MM.1S (cell line): ENCODE measurements around the gene NOG.

Source experiments
- DNase-seq: peaks from one replicate; pipeline ENCODE4 v3.0.0-alpha.2; 2015
- H2AFZ ChIP-seq: fragments of 300-600 bp; sonication (generic); 2 replicates; pipeline ENCODE4 v1.6.0; 2016; ENCODE audit warnings: antibody characterized with exemption, low read length
- H3F3A ChIP-seq: fragments of 300-600 bp; sonication (generic); 2 replicates; pipeline ENCODE4 v1.6.1; 2016; ENCODE audit warnings: mild to moderate bottlenecking, antibody characterized with exemption, low read length, moderate library complexity, mixed read lengths; ENCODE audit not compliant: insufficient read depth
- H3K27ac ChIP-seq: fragments of 300-600 bp; sonication (generic); 2 replicates; pipeline ENCODE4 v1.5.1; 2016; ENCODE audit warnings: mild to moderate bottlenecking, low read length
- H3K27me3 ChIP-seq: fragments of 300-600 bp; sonication (generic); replicated peaks from 2 replicates; pipeline ENCODE4 v1.6.0; 2016; ENCODE audit warnings: low read length; ENCODE audit not compliant: insufficient read depth
- H3K36me3 ChIP-seq: fragments of 300-600 bp; sonication (generic); replicated peaks from 2 replicates; pipeline ENCODE4 v1.6.1; 2016; ENCODE audit warnings: mild to moderate bottlenecking, low read length, mixed read lengths; ENCODE audit not compliant: insufficient read depth
- H3K4me1 ChIP-seq: fragments of 300-600 bp; sonication (generic); 2 replicates; pipeline ENCODE4 v1.6.1; 2016; ENCODE audit warnings: low read length, mixed read lengths
- H3K4me2 ChIP-seq: fragments of 300-600 bp; sonication (generic); 2 replicates; pipeline ENCODE4 v1.6.0; 2016; ENCODE audit warnings: low read depth, low read length
- H3K4me3 ChIP-seq: fragments of 300-600 bp; sonication (generic); 2 replicates; pipeline ENCODE4 v1.5.1; 2016; ENCODE audit warnings: low read length, mixed read lengths
- H3K79me2 ChIP-seq: fragments of 300-600 bp; sonication (generic); 2 replicates; pipeline ENCODE4 v1.6.1; 2016; ENCODE audit warnings: mixed run types, low read length, mixed read lengths
- H3K9ac ChIP-seq: fragments of 300-600 bp; sonication (generic); 2 replicates; pipeline ENCODE4 v1.6.1; 2016; ENCODE audit warnings: low read length, mixed read lengths
- H3K9me2 ChIP-seq: fragments of 300-600 bp; sonication (generic); replicated peaks from 2 replicates; pipeline ENCODE4 v1.6.1; 2016; ENCODE audit warnings: mild to moderate bottlenecking, low read length, mixed read lengths; ENCODE audit not compliant: insufficient read depth
- H3K9me3 ChIP-seq: fragments of 300-600 bp; sonication (generic); replicated peaks from 2 replicates; pipeline ENCODE4 v1.6.1; 2016; ENCODE audit warnings: mild to moderate bottlenecking, low read length, mixed read lengths; ENCODE audit not compliant: insufficient read depth
- H4K20me1 ChIP-seq: fragments of 300-600 bp; sonication (generic); 2 replicates; pipeline ENCODE4 v1.6.1; 2016; ENCODE audit warnings: mild to moderate bottlenecking, low read length, moderate library complexity, mixed read lengths; ENCODE audit not compliant: insufficient read depth
- CTCF ChIP-seq: fragments of 300-600 bp; sonication (generic); IDR thresholded peaks from 2 replicates; pipeline ENCODE4 v1.5.1; 2016; ENCODE audit warnings: antibody characterized with exemption, low read length, mixed read lengths
- EZH2 ChIP-seq: fragments of 300-600 bp; sonication (generic); optimal IDR thresholded peaks from 2 replicates; pipeline ENCODE3; 2017; ENCODE audit warnings: low read depth, mild to moderate bottlenecking, antibody characterized with exemption, low read length, mixed read lengths
- EZH2phosphoT487 ChIP-seq: fragments of 300-600 bp; sonication (generic); IDR thresholded peaks from 2 replicates; pipeline ENCODE4 v1.6.1; 2018; ENCODE audit warnings: antibody characterized with exemption, low read length

Gene NOG

DNA sequence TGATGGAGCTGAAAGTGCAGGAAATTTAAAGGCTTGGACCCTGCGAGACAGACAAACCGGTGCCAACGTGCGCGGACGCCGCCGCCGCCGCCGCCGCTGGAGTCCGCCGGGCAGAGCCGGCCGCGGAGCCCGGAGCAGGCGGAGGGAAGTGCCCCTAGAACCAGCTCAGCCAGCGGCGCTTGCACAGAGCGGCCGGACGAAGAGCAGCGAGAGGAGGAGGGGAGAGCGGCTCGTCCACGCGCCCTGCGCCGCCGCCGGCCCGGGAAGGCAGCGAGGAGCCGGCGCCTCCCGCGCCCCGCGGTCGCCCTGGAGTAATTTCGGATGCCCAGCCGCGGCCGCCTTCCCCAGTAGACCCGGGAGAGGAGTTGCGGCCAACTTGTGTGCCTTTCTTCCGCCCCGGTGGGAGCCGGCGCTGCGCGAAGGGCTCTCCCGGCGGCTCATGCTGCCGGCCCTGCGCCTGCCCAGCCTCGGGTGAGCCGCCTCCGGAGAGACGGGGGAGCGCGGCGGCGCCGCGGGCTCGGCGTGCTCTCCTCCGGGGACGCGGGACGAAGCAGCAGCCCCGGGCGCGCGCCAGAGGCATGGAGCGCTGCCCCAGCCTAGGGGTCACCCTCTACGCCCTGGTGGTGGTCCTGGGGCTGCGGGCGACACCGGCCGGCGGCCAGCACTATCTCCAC, at the start of gene NOG:
NOG (plus strand) TSS at position 54 of the 674 bp plus-strand sequence; CDS start at position 579, 525 bp downstream.
- no peaks in the 10 kb centered on the region for H3K36me3 ChIP-seq
- H3F3A ChIP-seq: peaks cover 12% of the 10 kb centered on the region
- H3K4me1 ChIP-seq: peaks cover 12% of the 10 kb centered on the region; the same call in 1 of the 2 replicates
- H3K4me3 ChIP-seq: peak within 1 kb of the TSS; percentile 68
- peak; percentile 67 for DNase-seq
- peak within 1 kb of the TSS; percentile 100 for H3K4me2 ChIP-seq
- no peaks in the 10 kb centered on the region for H3K9me2 ChIP-seq
- no peaks in the 10 kb centered on the region for H3K79me2 ChIP-seq
- H4K20me1 ChIP-seq: no peaks in the 10 kb centered on the region
- H2AFZ ChIP-seq: peak within 1 kb of the TSS; percentile 90
- H3K9ac ChIP-seq: peak within 1 kb of the TSS; percentile 48; the same call in 1 of the 2 replicates
- TF ChIP-seq CTCF (no peak), EZH2 (no peak), EZH2phosphoT487 (no peak)
- H3K9me3 ChIP-seq: no peaks in the 10 kb centered on the region
- H3K27me3 ChIP-seq: peaks cover 30% of the 10 kb centered on the region
- peak within 1 kb of the TSS; percentile 15; the same call in 1 of the 2 replicates for H3K27ac ChIP-seq

DNA sequence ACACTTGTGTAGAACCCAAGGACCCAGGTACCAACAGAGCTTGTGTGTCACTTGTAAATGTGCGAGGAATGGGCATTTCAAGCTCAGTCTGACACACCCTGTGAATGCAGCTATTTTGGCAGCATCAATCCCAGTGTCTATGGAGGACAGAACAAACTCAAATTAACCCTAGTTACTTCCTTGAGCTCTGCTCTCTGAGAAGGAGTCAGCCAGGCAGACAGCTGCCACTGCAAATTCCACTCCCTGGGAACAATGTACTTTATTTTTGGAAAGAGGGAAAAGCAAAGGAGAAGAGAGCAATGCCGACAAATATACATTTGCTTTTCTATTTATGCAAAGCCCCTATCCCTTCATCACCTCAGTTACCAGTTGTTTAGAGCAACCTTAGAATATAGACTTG, 48.4 kb upstream of the NOG start:
- H3K4me1 ChIP-seq: no peaks in the 10 kb centered on the region
- no peaks in the 10 kb centered on the region for H4K20me1 ChIP-seq
- H3K36me3 ChIP-seq: no peaks in the 10 kb centered on the region
- no peaks in the 10 kb centered on the region for H3K79me2 ChIP-seq
- H3K4me2 ChIP-seq: no peak overlapping the region
- no peaks in the 10 kb centered on the region for H3K9me2 ChIP-seq
- no peaks in the 10 kb centered on the region for H3K27me3 ChIP-seq
- no peak overlapping the region for H3K27ac ChIP-seq
- no peak overlapping the region for H3K9ac ChIP-seq
- no peak overlapping the region for H2AFZ ChIP-seq
- H3K9me3 ChIP-seq: no peaks in the 10 kb centered on the region
- no peak overlapping the region for H3K4me3 ChIP-seq
- DNase-seq: no peak
- no peak for TF ChIP-seq EZH2phosphoT487
- H3F3A ChIP-seq: no peaks in the 10 kb centered on the region

DNA sequence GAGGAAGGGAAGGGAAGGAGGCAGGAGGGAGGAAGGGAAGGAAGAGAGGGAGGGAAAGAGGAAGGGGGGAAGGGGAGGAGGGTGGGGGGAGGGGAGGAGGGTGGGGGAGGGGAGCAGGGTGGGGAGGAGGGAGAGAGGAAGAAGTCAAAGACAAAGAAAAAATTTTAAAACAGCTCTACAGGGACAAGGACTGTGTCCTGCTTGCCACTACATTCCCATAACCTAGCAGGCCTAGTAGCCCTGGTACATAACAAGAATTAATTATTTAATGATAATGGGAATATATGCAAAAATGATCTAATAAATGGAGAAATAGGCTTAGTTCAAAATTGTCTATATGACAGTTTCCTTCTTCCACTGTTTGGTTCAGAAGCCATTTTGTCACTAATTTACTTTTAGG, 47.6 kb upstream of the NOG start:
- no peak for DNase-seq
- TF ChIP-seq EZH2phosphoT487 (no peak), EZH2 (no peak), CTCF (no peak)
- Histone ChIP-seq H3K4me2 (no peak overlapping the region), H3K9me2 (no peaks in the 10 kb centered on the region), H3K9me3 (no peaks in the 10 kb centered on the region), H3K9ac (no peak overlapping the region), H4K20me1 (no peaks in the 10 kb centered on the region), H3K4me1 (no peaks in the 10 kb centered on the region), H2AFZ (no peak overlapping the region), H3K27ac (no peak overlapping the region), H3F3A (no peaks in the 10 kb centered on the region), H3K79me2 (no peaks in the 10 kb centered on the region), H3K36me3 (no peaks in the 10 kb centered on the region), H3K27me3 (no peaks in the 10 kb centered on the region), H3K4me3 (no peak overlapping the region)

DNA sequence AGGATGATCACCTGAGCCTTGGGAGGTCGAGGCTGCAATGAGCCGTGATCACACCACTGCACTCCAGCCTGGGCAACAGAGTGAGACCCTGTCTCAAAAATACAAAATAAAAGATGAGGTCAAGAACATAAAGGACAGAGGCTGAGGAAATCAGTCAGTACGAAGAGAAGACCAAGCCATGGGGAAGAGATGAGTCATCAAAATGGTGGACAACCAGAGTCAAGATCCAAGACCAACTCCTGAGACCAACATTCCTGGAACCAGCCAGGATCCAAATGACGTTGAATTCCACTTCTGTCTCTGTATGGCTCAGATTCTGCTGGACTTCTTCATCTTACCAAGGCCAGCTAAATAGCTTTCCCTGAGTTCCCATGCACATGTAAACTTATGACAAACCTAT, 44.8 kb upstream of the NOG start:
- Histone ChIP-seq H3K4me1 (no peaks in the 10 kb centered on the region), H3K36me3 (no peaks in the 10 kb centered on the region), H3K9ac (no peak overlapping the region), H3K79me2 (no peaks in the 10 kb centered on the region), H3K9me2 (no peaks in the 10 kb centered on the region), H3F3A (no peaks in the 10 kb centered on the region), H3K9me3 (no peaks in the 10 kb centered on the region), H3K4me3 (no peak overlapping the region), H3K27ac (no peak overlapping the region), H3K27me3 (no peaks in the 10 kb centered on the region), H2AFZ (no peak overlapping the region), H4K20me1 (no peaks in the 10 kb centered on the region), H3K4me2 (no peak overlapping the region)
- DNase-seq: no peak
- no peak for TF ChIP-seq EZH2
- no peak for TF ChIP-seq CTCF
- no peak for TF ChIP-seq EZH2phosphoT487
